ENCODE results near the gene GABRD. TPM values are rescaled to one million over a fixed set of nuclear protein-coding genes. Genes with fewer than 3 reads are reported as not detected.
A peak's percentile ranks its signal among the peaks of the same experiment; 100 is the strongest.

The GABRD gene
- total and polyA plus RNA-seq, 9 donors: 0.35 to 2.2 (median 0.95) TPM

DNA sequence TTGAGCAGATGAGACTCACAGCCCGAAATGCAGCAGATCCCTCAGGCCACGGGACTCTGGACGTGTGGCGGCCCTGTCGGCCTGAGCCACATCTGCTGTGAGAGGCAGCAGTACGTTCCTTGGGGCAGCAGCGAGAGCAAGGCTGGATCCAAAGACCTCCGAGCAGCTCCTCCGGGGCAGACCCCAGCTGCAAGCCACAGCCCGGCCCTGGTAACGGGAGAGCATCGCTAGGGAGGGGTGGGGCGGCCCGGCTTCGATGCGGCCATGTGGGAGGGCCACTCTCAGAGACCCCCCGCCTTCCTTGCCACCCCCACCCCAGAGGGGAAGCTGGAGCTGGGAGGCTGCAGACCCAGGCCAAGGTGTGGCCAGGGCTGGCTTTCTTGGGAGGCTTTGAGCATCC lies 48.8 kb downstream of the GABRD start:
- Histone ChIP-seq H3K27me3 (ENCODE audit: control insufficient read depth, insufficient read depth, low read length) (peaks cover 13% of the 10 kb centered on the region), H3K4me1 (ENCODE audit: control insufficient read depth, insufficient read depth, low read length) (peaks cover 8% of the 10 kb centered on the region), H3K9me3 (replicated peaks; ENCODE audit: control insufficient read depth, low read depth, low read length) (peaks cover 11% of the 10 kb centered on the region), H3K36me3 (ENCODE audit: control insufficient read depth, insufficient read depth, low read length) (no peaks in the 10 kb centered on the region), H3K27ac (ENCODE audit: low read length) (no peak overlapping the region), H3K4me3 (ENCODE audit: low read length) (no peak overlapping the region)
- 54% methylated on average over 16 of the region's 17 CpGs for WGBS (ENCODE audit: insufficient coverage)
- no peak for DNase-seq

DNA sequence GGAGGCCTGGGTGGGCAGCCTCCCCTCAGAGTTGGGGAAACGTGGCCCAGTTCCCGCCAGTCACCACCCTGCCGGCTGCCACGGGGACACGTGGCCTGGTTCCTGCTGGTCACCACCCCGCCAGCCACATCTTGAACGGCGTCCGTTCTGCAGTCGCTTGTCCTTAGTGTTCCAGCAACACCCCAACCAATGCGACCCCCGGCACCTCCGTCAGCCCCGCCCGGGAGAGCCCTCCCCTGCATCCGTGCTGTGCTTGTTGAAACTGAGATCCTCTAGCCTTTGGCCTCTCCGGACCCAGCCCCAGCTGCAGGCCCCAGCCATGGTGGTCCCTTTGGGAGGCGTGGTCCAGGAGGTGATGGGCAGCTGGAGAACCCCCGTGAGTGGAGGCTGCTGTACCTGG lies 49.8 kb downstream of the GABRD start:
- Histone ChIP-seq H3K4me3 (ENCODE audit: low read length) (no peak overlapping the region), H3K9me3 (replicated peaks; ENCODE audit: control insufficient read depth, low read depth, low read length) (peaks cover 11% of the 10 kb centered on the region), H3K27me3 (ENCODE audit: control insufficient read depth, insufficient read depth, low read length) (peaks cover 23% of the 10 kb centered on the region), H3K36me3 (ENCODE audit: control insufficient read depth, insufficient read depth, low read length) (no peaks in the 10 kb centered on the region), H3K4me1 (ENCODE audit: control insufficient read depth, insufficient read depth, low read length) (peaks cover 17% of the 10 kb centered on the region), H3K27ac (ENCODE audit: low read length) (no peak overlapping the region)
- DNase-seq: no peak
- WGBS (ENCODE audit: insufficient coverage): 89% methylated on average over 19 of the region's 19 CpGs

DNA sequence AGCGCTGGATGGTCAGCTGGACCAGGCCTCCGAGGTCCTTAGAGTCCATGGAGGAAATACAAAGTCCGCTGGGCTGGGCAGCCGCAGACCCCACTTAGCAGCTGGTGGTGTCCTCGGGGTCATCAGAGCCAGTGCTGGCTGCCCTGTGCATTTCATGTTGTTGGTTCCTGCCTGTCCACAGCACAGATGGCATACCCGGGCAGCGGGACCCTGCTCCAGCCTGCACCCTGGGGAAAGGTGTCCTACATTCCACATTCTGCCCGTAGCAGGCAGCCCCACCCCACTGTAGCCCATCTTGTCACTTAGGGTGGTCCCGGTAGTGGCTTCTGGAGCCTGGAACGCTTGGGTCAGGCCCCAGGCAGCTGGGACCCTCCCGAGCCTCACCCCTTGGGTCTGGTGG lies 50.9 kb downstream of the GABRD start:
- 79% methylated on average over 11 of the region's 11 CpGs for WGBS (ENCODE audit: insufficient coverage)
- no peak for DNase-seq
- Histone ChIP-seq H3K36me3 (ENCODE audit: control insufficient read depth, insufficient read depth, low read length) (no peaks in the 10 kb centered on the region), H3K4me3 (ENCODE audit: low read length) (no peak overlapping the region), H3K27me3 (ENCODE audit: control insufficient read depth, insufficient read depth, low read length) (peaks cover 33% of the 10 kb centered on the region), H3K4me1 (ENCODE audit: control insufficient read depth, insufficient read depth, low read length) (peaks cover 19% of the 10 kb centered on the region), H3K27ac (ENCODE audit: low read length) (no peak overlapping the region), H3K9me3 (replicated peaks; ENCODE audit: control insufficient read depth, low read depth, low read length) (peaks cover 5% of the 10 kb centered on the region)

- Histone ChIP-seq H3K4me3 (ENCODE audit: low read length) (no peak overlapping the region), H3K27ac (ENCODE audit: low read length) (no peak overlapping the region), H3K4me1 (ENCODE audit: control insufficient read depth, insufficient read depth, low read length) (peaks cover 19% of the 10 kb centered on the region), H3K27me3 (ENCODE audit: control insufficient read depth, insufficient read depth, low read length) (peaks cover 42% of the 10 kb centered on the region), H3K9me3 (replicated peaks; ENCODE audit: control insufficient read depth, low read depth, low read length) (peaks cover 2% of the 10 kb centered on the region), H3K36me3 (ENCODE audit: control insufficient read depth, insufficient read depth, low read length) (no peaks in the 10 kb centered on the region)
- 72% methylated on average over 30 of the region's 36 CpGs for WGBS (ENCODE audit: insufficient coverage)
- DNase-seq: no peak
Measured at GRCh38 chr1:2070800-2071530, 51.8 kb downstream of the GABRD start.

- H3K27me3 ChIP-seq (ENCODE audit: control insufficient read depth, insufficient read depth, low read length): peaks cover 43% of the 10 kb centered on the region
Measured at GRCh38 chr1:2072109-2072806, 53.1 kb downstream of the GABRD start.

GRCh38 chr1:2072891-2073290 lies 53.7 kb downstream of the GABRD start:
- DNase-seq: no peak
- Histone ChIP-seq H3K4me1 (ENCODE audit: control insufficient read depth, insufficient read depth, low read length) (peaks cover 19% of the 10 kb centered on the region), H3K9me3 (replicated peaks; ENCODE audit: control insufficient read depth, low read depth, low read length) (peaks cover 1% of the 10 kb centered on the region), H3K27ac (ENCODE audit: low read length) (no peak overlapping the region), H3K27me3 (ENCODE audit: control insufficient read depth, insufficient read depth, low read length) (peaks cover 41% of the 10 kb centered on the region), H3K4me3 (ENCODE audit: low read length) (no peak overlapping the region), H3K36me3 (ENCODE audit: control insufficient read depth, insufficient read depth, low read length) (no peaks in the 10 kb centered on the region)
- WGBS (ENCODE audit: insufficient coverage): 90% methylated on average over 5 of the region's 14 CpGs

More at GRCh38 chr1:2072109-2072806, 53.1 kb downstream of the GABRD start:
- H3K9me3 ChIP-seq (replicated peaks; ENCODE audit: control insufficient read depth, low read depth, low read length): no peaks in the 10 kb centered on the region
- H3K4me3 ChIP-seq (ENCODE audit: low read length): no peak overlapping the region
- no peak overlapping the region for H3K27ac ChIP-seq (ENCODE audit: low read length)
- H3K4me1 ChIP-seq (ENCODE audit: control insufficient read depth, insufficient read depth, low read length): peaks cover 19% of the 10 kb centered on the region
- 43% methylated on average over 15 of the region's 25 CpGs for WGBS (ENCODE audit: insufficient coverage)
- H3K36me3 ChIP-seq (ENCODE audit: control insufficient read depth, insufficient read depth, low read length): no peaks in the 10 kb centered on the region
- DNase-seq: no peak

DNA sequence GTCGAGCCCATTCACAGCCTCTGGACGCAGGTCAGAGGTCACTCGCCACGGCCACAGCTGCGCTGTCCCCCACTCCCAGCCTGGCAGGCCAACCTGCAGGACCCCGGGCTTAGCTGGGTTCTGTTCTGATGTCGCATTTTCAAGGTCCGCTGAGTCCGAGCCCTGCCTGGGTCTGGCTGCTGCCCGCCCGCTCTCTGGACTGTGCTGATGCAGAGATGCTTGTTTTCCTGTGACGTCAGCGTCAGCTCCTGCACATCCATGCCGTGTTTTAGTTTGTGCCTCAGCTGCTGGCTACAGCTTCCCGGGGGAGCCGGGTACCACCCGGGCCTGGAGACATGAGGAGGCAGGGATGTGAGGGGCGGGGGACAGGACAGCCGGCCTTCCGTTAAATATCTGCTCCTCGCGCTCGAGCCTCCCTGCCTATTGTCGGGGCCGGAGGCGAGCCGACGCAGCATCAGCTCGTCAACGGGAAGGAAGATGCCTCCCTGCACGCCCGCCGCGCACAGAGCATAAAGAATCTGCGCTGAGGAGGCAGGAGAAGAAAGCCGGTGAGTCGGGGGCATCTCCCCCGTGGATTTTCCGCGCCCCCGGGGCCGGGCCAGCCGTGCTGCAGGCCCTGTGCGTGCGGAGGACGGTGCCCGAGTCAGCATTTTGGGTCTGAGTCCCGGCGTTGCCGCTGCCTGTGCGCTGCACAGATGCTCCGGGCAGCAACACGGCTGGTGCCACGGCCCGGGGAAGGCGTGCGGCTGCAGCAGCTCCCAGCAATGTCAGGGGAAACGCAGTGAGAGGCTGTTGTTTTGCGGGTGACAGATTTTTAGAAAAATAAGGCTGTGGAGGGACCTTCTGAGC lies 54.5 kb downstream of the GABRD start:
- peaks cover 41% of the 10 kb centered on the region for H3K27me3 ChIP-seq (ENCODE audit: control insufficient read depth, insufficient read depth, low read length)

GRCh38 chr1:2074396-2074795 lies 55.3 kb downstream of the GABRD start:
- Histone ChIP-seq H3K27ac (ENCODE audit: low read length) (no peak overlapping the region), H3K9me3 (replicated peaks; ENCODE audit: control insufficient read depth, low read depth, low read length) (peaks cover 10% of the 10 kb centered on the region), H3K4me3 (ENCODE audit: low read length) (no peak overlapping the region), H3K4me1 (ENCODE audit: control insufficient read depth, insufficient read depth, low read length) (peaks cover 19% of the 10 kb centered on the region), H3K36me3 (ENCODE audit: control insufficient read depth, insufficient read depth, low read length) (no peaks in the 10 kb centered on the region), H3K27me3 (ENCODE audit: control insufficient read depth, insufficient read depth, low read length) (peaks cover 41% of the 10 kb centered on the region)
- DNase-seq: no peak
- 39% methylated on average over 17 of the region's 19 CpGs for WGBS (ENCODE audit: insufficient coverage)

More for the DNA sequence above, 54.5 kb downstream of the GABRD start:
- H3K36me3 ChIP-seq (ENCODE audit: control insufficient read depth, insufficient read depth, low read length): no peaks in the 10 kb centered on the region
- peak; percentile 84 for DNase-seq
- no peak overlapping the region for H3K27ac ChIP-seq (ENCODE audit: low read length)
- peak overlapping the region; percentile 38 for H3K4me3 ChIP-seq (ENCODE audit: low read length)
- peaks cover 19% of the 10 kb centered on the region for H3K4me1 ChIP-seq (ENCODE audit: control insufficient read depth, insufficient read depth, low read length)
- H3K9me3 ChIP-seq (replicated peaks; ENCODE audit: control insufficient read depth, low read depth, low read length): peaks cover 6% of the 10 kb centered on the region
- 18% methylated on average over 59 of the region's 59 CpGs for WGBS (ENCODE audit: insufficient coverage)

DNA sequence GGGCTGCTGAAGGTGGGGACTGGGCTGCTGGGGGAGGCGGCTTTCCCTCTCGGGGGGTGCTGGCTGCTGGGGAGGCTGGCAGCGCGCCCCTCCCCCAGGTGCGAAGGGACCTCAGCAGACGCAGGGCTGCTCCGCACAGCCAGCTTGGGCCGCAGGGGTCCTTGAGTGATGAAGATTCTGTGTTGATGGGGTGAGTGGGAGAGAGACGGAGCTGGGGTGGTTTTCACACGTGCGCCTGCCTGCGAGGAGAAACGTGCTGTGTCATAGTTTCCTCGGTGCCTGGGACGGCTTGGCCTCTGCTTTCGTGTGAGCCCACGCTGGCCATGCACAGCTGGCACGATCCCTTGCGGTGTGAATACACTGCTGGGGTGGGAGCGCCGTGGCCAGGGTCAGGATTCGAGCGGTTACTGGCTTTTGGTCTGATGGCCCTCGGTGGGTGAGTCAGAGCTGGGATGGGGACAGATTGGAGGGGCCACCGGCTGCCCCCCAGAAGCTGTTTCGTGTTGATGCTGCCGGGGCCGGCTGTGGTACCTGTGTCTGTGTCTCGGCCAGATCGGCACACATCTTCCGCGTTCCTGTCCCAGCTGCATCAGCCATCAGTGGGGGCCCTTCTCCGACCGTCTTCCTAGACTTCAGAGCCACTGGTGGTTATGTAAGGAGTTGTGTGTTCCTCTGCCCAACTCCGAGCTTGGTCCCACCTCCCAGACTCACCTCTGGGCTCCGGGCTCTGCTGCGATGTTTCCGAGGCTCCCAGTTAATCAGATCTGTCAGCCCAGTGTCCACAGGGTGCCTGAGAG lies 56.0 kb downstream of the GABRD start:
- peaks cover 19% of the 10 kb centered on the region for H3K4me1 ChIP-seq (ENCODE audit: control insufficient read depth, insufficient read depth, low read length)
- H3K27ac ChIP-seq (ENCODE audit: low read length): no peak overlapping the region
- no peak for DNase-seq
- WGBS (ENCODE audit: insufficient coverage): 68% methylated on average over 35 of the region's 38 CpGs
- H3K36me3 ChIP-seq (ENCODE audit: control insufficient read depth, insufficient read depth, low read length): no peaks in the 10 kb centered on the region
- peaks cover 41% of the 10 kb centered on the region for H3K27me3 ChIP-seq (ENCODE audit: control insufficient read depth, insufficient read depth, low read length)
- H3K9me3 ChIP-seq (replicated peaks; ENCODE audit: control insufficient read depth, low read depth, low read length): peaks cover 15% of the 10 kb centered on the region
- H3K4me3 ChIP-seq (ENCODE audit: low read length): no peak overlapping the region

Measured in muscle of leg (tissue), 11 donors.